22Rv1 (cell line): ENCODE data around the gene ADGRB3.

Experiments used
- ZFX ChIP-seq: fragments of 450-650 bp; IDR thresholded peaks from 2 replicates; pipeline ENCODE4 v1.6.1; 2017; ENCODE audit warnings: antibody characterized with exemption, borderline replicate concordance
- TF ChIP-seq, protein P1 (sequence below): fragments of 450-650 bp; IDR thresholded peaks from 2 replicates; pipeline ENCODE4 v1.5.1; 2017; ENCODE audit warnings: mild to moderate bottlenecking

DNA sequence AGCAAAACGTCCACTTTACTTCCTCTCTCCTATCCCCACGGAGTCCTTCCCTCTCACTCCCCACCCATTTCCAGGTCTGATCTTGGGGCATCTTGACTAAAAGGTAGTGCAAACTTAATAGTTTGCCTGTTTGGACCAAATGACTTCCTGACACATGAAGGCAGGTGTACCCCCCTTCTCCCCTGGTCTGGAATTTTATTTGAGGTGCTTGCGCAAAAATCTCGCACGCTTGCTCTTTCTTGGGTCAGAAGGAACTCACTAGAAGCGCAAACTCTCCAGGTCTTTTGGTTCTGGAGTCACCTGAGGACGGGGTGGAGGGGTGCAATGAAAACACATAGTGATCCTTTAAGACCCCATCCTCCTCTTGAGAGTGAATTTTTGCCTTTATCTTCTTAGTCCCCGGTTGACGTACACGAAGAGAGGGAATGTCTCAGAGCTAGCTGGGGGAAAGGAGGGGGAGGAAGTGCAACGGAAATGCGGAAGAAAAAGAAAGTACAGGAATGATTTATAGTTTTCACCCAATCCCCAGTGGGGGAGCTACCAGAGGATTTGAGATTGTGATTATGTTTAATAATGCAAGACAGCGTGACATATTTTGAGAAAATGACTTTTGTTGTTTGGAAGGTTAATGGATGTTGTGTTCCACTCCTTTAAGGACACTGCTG is 4.9 kb downstream of the ADGRB3 start:
- TF ChIP-seq, protein P1, sequence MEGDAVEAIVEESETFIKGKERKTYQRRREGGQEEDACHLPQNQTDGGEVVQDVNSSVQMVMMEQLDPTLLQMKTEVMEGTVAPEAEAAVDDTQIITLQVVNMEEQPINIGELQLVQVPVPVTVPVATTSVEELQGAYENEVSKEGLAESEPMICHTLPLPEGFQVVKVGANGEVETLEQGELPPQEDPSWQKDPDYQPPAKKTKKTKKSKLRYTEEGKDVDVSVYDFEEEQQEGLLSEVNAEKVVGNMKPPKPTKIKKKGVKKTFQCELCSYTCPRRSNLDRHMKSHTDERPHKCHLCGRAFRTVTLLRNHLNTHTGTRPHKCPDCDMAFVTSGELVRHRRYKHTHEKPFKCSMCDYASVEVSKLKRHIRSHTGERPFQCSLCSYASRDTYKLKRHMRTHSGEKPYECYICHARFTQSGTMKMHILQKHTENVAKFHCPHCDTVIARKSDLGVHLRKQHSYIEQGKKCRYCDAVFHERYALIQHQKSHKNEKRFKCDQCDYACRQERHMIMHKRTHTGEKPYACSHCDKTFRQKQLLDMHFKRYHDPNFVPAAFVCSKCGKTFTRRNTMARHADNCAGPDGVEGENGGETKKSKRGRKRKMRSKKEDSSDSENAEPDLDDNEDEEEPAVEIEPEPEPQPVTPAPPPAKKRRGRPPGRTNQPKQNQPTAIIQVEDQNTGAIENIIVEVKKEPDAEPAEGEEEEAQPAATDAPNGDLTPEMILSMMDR, result no peak
- TF ChIP-seq ZFX, result no peak
